Stimulated activated CD8-positive, alpha-beta memory T cell treated with anti-CD3 and anti-CD28 coated beads, Interleukin-12 subunit alpha, Interleukin-12 subunit beta, amount 100 ng/mL, for 4 hours (primary cell): ENCODE measurements around the gene KLHDC8B.

Experiments
- DNase-seq: peaks from one replicate; pipeline ENCODE4 v3.0.0-alpha.2; 2020; ENCODE audit warnings: low read depth

KLHDC8B gene

GRCh38 chr3:49158792-49159191 lies 12.6 kb upstream of the KLHDC8B start:
- no peak for DNase-seq

GRCh38 chr3:49161197-49161596 lies 10.2 kb upstream of the KLHDC8B start:
- no peak for DNase-seq

GRCh38 chr3:49161808-49162530 lies 9.4 kb upstream of the KLHDC8B start:
- DNase-seq, result no peak

- DNase-seq, result no peak
Observed at GRCh38 chr3:49162751-49163419, 8.5 kb upstream of the KLHDC8B start.

- DNase-seq, result no peak
Observed at GRCh38 chr3:49163609-49164008, 7.8 kb upstream of the KLHDC8B start.

- DNase-seq, result no peak
Observed at GRCh38 chr3:49164983-49165720, 6.2 kb upstream of the KLHDC8B start.

- DNase-seq, result peak; percentile 67
Observed at GRCh38 chr3:49165771-49166751, 5.3 kb upstream of the KLHDC8B start, which contains the start of gene CCDC71. CCDC71 (minus strand) TSS chr3:49166331; CDS start chr3:49164208, 2,123 bp downstream.

- no peak for DNase-seq
Observed at GRCh38 chr3:49166752-49167556, 4.4 kb upstream of the KLHDC8B start.

- DNase-seq, result no peak
Observed at GRCh38 chr3:49170744-49171118, 667 bp upstream of the KLHDC8B start.

- DNase-seq, result no peak
Observed at GRCh38 chr3:49171775-49172500, 540 bp downstream of the KLHDC8B start.

GRCh38 chr3:49172551-49173041 lies 1.2 kb downstream of the KLHDC8B start:
- DNase-seq, result no peak

GRCh38 chr3:49173116-49173791 lies 1.9 kb downstream of the KLHDC8B start:
- no peak for DNase-seq

GRCh38 chr3:49173792-49174170 lies 2.4 kb downstream of the KLHDC8B start:
- DNase-seq, result no peak

- no peak for DNase-seq
Observed at GRCh38 chr3:49174397-49174985, 3.1 kb downstream of the KLHDC8B start.

- DNase-seq, result no peak
Observed at GRCh38 chr3:49175530-49175929, 4.1 kb downstream of the KLHDC8B start.

- no peak for DNase-seq
Observed at GRCh38 chr3:49177073-49177472, 5.7 kb downstream of the KLHDC8B start.

- DNase-seq, result no peak
Observed at GRCh38 chr3:49180116-49180515, 8.7 kb downstream of the KLHDC8B start.

- DNase-seq, result no peak
Observed at GRCh38 chr3:49181351-49181750, 10.0 kb downstream of the KLHDC8B start.

- no peak for DNase-seq
Observed at GRCh38 chr3:49182682-49183081, 11.3 kb downstream of the KLHDC8B start.
